NCI-H187 (cell line): ENCODE measurements around the gene PWWP2A.
"Not testable (repeated sequence)": the region's sequence is repeated elsewhere in the genome, so short reads cannot be mapped to it uniquely, and the experiment has no call there.

Experiments
- DNase-seq, 2 experiments: peaks; one replicate each; lab custom pipeline; 2025; lab: John Stamatoyannopoulos, UW

PWWP2A gene

DNA sequence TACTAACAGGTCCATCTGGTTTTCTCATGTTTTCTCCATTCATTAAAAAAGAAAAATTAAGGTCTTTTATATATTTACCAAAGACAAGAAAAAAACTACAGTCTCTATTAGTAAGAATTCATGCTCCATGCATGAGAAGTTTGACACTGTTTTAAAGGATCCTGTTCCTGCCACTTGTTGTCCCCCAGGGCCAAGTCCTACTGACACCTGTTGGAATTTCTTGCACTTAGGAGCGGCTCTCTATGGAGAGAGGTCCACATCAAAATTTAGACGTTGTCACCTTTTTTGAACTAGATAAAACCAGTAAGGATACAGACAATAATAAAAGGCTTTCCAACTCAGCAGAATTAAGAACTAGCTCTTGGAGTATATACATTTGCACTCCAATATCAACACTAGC is 42.3 kb downstream of the PWWP2A start:
- no peak for DNase-seq

DNA sequence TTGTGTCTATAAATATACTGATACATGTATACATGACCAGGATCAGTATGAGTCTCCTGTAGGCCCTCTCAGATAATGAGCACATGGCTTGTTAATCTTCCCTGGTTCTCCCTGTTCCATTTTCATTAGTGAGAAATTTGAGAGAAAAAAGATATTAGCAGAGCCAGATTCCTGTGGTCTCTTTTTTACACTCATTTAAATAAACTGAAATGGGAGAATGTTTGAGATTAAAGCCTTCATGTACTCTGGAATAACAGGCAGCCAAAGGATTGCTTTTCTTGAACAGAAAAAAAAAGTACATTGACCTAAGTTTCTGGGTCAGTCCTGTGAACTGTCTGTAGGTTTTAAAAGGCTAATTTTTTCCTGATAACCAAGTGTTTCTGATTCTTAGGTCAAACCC is 44.2 kb downstream of the PWWP2A start:
- DNase-seq: no peak

DNA sequence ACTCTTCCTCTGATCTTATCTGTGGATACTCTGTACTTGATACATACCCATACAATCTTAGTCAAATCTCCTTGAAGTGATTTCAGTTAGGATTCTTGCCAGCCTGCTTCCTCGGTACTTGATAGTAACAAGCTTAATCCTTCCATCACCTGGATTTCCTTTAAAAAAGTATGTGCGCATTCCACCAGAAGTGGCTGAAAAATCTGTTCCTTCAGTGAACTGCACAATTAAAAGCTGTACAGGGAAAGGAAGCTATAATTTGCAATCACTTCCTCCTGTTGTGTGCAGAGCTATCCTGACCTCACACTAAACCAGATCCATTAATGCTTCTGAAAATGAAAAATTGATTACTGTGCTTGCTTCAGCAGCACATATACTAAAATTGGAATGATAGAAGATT is 47.3 kb downstream of the PWWP2A start:
- no peak for DNase-seq

DNA sequence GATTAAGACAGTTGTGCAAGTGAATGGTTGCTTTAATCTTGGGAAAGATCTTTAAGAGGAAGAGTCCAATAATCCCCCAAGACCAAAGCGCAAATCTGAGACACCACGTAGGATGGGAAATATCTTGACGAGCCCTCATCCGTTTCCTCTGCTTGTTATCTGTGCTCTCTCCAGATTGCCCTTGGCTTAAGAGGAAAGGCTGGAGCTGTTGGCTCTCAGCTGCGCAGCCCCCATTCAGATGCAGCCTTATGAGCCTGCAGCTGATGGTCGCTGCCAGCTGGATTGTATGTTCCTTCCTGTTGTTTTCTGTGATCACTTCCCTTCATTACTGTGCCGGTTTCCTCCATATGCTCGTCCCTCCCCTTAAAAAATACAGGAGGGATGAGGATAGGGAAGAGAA is 47.7 kb downstream of the PWWP2A start:
- DNase-seq: no peak

DNA sequence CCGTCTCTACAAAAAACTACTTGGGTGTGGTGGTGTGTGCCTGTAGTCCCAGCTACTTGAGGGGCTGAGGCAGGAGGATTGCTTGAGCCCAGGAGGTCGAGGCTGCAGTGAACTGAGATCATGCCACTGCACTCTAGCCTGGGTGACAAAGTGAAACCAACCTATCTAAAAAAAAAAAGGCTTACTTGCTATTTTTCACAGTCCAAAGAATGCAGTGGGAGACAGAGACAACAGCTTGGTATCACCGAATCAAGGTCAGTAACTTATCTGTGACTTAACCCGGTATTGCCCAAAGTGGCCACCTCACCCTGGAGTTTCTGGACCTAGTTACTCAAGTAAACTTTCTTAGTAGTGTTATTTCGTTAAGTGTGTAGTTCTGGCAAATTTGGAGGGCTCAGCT is 50.1 kb downstream of the PWWP2A start:
- DNase-seq: not testable (repeated sequence)

DNA sequence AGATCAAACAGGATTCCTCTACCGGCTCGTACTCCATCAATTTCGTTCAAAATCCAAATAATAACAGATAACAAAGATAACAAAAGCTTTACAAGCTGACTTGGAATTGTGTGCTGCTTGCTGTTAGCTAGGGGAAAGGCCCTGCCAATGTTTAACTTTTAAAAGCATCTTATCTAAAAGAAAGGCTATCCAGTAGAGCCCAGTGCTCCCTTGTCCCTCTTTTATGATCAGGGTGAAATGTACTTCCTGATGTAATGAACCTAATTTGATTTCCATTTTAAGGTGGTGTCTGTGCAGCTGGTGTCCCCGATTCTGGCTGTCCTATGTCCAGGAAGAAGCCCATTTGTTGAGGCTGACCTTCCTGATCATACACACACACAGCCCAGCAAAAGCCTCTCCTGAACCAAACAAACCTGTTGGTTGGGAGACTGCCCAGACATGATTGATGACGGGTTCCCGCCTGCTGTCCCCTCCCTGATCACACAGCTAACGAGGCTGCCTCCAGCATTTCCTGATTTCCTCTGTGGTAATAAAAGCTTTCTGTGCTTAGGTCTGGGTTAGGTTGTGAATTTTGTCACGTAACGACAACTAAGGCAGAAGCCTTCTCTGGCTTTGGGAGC is 54.1 kb downstream of the PWWP2A start:
- no peak for DNase-seq

DNA sequence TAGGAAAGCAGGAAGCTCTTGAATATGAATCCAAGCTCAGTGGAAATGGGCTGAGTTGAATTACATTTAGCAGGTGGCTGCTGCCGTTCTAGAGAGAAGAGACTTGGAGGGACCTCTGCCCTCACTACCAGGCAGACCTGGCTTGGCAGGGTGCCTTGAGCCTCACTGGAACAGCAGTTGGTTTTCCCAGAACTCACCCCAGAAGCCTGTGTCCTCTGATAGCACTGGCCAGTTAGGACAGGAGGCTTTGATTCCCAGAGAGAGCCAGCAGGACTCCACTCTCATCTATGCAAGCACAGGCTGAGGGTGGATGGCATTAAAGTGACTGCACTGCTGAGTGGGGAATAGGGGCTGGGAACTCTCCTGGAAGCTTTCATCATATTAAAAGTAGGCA is 54.8 kb downstream of the PWWP2A start:
- DNase-seq: no peak

DNA sequence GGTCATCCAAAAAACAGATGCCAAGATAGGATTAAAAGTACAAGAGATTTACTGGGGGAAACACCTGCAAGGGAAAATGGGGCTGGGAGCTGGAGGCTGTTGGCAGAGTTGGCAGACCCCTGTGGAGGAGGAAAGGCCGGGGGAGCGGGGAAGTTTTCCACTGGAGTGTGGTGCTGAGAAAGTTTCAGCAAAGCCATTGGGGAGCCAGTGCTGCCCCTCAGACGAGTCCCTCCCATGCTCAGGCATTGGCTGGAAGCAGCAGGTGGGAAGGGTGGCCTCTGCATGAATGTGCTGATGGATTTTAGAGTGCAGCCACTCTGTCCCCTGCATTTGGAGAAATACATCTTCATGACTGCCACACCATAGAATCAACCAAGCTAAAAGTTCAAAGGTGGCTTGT is 57.5 kb downstream of the PWWP2A start:
- no peak for DNase-seq

DNA sequence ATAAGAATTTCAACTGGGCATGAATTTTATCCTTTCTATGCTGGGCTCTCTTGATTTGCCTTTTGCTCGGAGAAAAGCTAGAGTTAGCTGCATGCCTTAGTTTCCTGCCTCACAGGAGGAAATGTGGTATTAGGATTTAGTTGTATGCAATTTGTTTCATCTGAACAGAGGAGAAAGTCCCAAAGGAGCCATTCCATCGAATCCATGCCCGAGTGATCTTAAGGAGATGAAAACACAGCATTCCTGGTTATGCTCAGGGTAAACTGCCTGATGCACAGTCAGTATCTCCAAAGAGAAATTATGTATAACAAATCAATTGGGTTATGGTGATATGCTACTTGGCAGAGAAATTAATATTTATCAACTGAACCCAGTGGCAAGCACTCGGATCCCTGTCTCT is 59.2 kb downstream of the PWWP2A start:
- no peak for DNase-seq

DNA sequence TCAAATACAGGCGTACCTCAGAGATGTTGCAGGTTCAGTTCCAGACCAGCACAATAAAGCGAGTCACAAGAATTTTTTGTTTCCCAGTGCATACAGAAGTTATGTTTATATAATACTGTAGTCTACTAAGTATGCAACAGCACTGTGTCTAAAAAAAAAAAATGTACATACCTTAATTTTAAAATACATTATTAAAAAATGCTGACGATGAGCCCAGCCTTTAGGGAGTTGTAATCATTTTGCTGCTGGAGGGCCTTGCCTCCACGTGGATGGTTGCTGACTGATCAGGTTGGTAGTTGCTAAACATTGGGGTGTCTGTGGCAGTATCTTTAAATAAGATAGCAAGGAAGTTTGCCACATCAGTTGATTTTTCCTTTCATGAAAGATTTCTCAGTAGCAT is 62.0 kb downstream of the PWWP2A start:
- no peak for DNase-seq

DNA sequence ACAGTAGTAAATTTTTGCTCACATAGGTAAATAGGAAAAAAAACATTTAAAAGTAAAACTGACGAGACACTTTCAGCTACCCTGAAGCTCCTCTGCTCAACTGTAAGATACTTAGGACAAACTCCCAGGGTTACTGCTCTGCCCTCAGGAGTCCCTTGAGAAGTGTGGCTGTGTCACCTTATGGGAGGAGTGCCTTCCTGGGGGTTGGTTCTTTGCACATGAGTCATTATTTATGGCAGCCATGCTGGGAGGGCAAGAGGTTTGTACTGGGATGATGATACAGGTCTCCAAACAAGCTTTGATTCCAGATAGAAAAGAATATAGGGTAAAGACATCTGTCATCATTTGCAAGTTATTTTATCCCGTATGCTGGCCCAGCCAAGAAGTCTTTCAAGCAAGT is 64.4 kb downstream of the PWWP2A start:
- no peak for DNase-seq

DNA sequence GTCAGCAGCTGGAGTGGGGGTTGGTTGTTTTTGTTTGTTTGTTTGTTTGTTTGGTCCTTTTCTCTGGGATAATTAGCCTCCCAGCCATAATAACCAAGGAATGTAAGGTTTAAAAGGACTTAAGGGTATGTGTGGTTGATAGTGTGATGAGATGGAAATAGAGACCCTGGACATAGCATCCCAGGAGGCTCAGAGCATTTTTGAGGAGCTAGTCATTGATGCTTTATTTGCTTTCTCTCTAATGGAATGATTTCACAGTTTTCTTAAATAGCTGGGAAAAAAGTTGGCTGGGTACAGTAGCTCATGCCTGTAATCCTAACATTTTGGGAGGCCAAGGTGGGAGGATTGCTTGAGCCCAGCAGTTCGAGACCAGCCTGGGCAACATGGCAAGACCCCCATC is 65.2 kb downstream of the PWWP2A start:
- DNase-seq: no peak

DNA sequence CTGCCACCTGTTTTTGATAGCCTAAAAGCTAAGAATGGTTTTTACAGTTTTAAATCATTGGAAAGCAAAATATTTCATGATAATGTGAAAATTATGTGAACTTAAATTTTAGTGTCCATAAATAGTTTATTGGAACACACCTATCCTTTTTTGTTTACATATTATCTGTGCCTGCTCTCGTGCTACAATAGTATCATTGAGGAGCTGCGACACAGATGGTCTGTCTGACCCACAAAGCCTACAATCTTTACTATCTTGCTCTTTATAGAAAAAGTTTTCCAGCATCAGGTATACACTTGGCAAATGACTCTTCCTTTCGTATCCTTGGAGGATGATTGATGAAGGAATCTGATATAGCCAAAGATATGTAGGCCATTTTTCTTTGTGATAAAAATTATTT is 70.2 kb downstream of the PWWP2A start:
- no peak for DNase-seq

DNA sequence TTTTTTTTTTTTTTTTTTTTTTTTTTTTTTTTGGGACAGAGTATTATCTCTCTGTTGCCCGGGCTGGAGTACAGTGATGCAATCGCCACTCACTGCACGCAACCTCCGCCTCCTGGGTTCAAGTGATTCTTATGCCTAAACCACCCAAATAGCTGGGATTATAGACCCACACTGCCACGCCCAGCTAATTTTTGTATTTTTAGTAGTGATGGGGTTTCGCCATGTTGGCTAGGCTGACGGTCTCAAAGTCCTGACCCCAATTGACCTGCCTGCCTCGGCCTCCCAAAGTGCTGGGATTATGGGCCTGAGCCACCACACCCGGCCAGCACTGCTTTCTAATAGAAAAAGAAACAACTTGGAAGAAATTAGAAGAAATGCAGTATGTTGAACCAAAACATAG is 71.1 kb downstream of the PWWP2A start:
- DNase-seq: no peak

DNA sequence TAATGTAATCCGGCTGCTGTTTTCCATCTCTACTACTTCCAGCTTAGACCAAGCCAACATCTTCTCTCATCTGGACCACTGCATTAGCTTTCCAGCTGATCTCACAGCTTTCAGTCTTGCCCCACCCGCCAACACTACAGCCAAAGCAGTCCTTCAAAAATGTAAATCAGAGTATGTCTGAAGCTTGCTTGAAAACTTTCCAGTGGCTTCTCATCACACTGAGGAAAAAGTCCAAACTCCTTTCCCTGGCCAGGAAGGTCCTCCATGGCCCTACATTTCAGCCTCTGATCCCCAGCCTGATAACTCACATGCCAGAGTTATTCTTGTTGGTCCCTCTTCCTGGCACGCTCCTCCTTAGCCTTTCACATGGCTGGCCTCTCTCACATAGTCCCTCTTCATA is 71.8 kb downstream of the PWWP2A start:
- DNase-seq: no peak

DNA sequence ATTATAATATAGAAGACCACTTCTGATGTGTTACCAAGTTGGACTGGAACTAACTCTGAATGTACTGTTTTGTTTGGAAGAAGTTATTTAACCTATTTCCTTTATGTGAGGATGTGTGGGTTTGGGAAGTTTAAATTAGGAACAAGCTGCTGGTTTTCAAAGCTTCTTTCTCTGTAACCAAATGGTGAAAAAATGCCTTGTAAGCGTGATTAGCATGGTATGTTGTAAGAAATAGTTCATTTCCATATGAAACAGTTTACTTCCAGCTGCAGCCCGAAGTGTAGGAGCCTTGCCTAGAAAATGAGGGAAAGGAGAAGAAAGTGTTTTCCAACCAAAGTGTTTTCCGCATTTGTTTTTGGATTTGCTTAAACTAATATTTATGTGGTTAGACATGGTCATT is 74.3 kb downstream of the PWWP2A start:
- DNase-seq: no peak

DNA sequence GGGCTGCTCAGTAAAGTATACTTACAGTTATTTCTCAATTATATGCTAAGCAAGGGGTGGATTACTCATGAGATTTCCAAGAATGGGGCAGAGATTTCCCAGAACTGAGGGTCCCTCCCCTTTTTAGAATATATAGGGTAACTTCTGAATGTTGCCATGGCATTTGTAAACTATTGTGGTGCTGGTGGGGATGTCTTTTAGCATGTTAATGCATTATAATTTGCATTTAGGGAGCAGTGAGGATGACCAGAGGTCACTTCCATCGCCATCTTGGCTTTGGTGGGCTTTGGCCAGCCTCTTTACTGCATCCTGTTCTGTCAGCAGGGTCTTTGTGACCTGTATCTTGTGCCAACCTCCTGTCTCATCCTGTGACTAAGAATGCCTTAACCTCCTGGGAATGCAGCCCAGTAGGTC is 74.9 kb downstream of the PWWP2A start:
- DNase-seq: no peak

DNA sequence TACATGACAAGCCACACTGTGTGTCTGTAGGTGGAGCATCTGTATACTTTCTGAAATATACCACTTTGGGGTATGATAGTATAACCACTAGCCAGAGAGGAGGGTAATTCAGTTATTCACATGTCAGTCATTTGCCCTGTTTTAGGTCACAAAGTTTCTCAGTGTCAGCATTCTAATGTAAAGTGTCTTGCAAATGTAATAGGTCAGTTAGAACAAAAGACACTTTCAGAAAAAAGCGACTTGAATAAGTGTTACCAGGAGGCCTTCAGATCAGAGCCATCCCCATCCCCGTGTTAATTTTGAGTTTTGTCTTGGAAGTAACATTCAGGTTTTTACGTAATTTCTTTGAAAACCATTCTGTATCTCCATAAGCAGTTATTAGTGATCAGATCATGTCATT is 76.6 kb downstream of the PWWP2A start:
- no peak for DNase-seq
